ENCODE results near the gene PCNA.

The PCNA gene

DNA sequence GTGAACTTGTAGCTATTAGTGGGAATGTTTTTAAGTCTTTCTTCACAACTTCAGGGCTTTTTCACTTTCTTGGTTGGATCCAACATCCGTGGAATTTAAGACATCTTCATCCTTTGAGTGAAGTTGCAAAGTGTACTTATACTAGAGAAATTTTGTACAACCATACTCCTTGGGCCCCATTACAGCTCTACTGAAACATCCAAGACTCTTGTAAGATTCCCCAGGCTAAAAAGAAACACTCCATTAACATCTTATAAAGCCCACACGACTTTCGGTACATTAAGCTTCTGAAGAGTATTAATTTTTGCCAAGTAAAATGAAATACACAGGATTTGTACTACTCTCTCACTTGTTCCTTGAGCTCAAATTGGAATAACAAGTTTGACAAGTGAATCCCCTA lies 5.4 kb downstream of the PCNA start:
- H3K4me2 ChIP-seq (ENCODE audit: low read depth, low read length, poor library complexity, severe bottlenecking), result peak overlapping the region; percentile 91
- peaks cover 60% of the 10 kb centered on the region for H4K20me1 ChIP-seq (ENCODE audit: insufficient read depth, low read length, poor library complexity, severe bottlenecking)
- no peaks in the 10 kb centered on the region for H3K9me3 ChIP-seq (ENCODE audit: insufficient read depth, low read depth, low read length)
- H3K4me3 ChIP-seq (ENCODE audit: low read length, poor library complexity, severe bottlenecking), result no peak overlapping the region
- peaks cover 10% of the 10 kb centered on the region for H3K27me3 ChIP-seq (ENCODE audit: insufficient read depth, low read length, poor library complexity, severe bottlenecking)
- H3K79me2 ChIP-seq (ENCODE audit: insufficient read depth, low read length), result peaks cover 91% of the 10 kb centered on the region
- peaks cover 22% of the 10 kb centered on the region for H3F3A ChIP-seq (ENCODE audit: low read depth)
- no peak overlapping the region for H2AFZ ChIP-seq (ENCODE audit: low read length)
- peaks cover 56% of the 10 kb centered on the region for H3K36me3 ChIP-seq (ENCODE audit: insufficient read depth, low read length)
- TF ChIP-seq CTCF (conservative IDR thresholded peaks at IDR 0.05; ENCODE audit: low read length) (no peak), EZH2phosphoT487 (IDR thresholded peaks at IDR 0.05; ENCODE audit: borderline replicate concordance) (no peak)
- no peak overlapping the region for H3K9ac ChIP-seq (ENCODE audit: low read depth, low read length, poor library complexity, severe bottlenecking)
- H3K4me1 ChIP-seq (ENCODE audit: insufficient read depth, low read length, poor library complexity, severe bottlenecking), result peaks cover 38% of the 10 kb centered on the region
- H3K9me2 ChIP-seq (replicated peaks; ENCODE audit: low read depth, low read length), result no peaks in the 10 kb centered on the region

DNA sequence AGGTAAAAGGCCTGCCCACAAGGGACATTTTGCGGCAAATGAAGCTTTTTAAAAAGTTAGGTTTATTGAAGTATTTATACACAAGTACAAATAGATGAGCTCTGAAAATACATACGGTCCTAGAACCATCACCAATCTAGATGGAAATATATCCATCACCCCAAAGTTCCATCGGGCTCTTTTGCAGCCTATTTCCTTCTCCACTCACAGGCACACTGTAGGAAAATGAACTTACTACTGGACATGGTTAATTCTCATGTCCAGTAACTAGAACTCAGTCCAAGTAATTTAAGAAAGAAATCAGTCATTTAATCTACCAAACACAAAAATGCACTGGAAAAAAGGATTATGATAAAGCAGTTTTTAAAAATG lies 6.2 kb downstream of the PCNA start:
- peaks cover 37% of the 10 kb centered on the region for H3K4me1 ChIP-seq (ENCODE audit: insufficient read depth, low read length, poor library complexity, severe bottlenecking)
- no peak overlapping the region for H2AFZ ChIP-seq (ENCODE audit: low read length)
- H3K9me2 ChIP-seq (replicated peaks; ENCODE audit: low read depth, low read length), result no peaks in the 10 kb centered on the region
- no peaks in the 10 kb centered on the region for H3K9me3 ChIP-seq (ENCODE audit: insufficient read depth, low read depth, low read length)
- peaks cover 84% of the 10 kb centered on the region for H3K79me2 ChIP-seq (ENCODE audit: insufficient read depth, low read length)
- peaks cover 57% of the 10 kb centered on the region for H3K36me3 ChIP-seq (ENCODE audit: insufficient read depth, low read length)
- TF ChIP-seq EZH2phosphoT487 (IDR thresholded peaks at IDR 0.05; ENCODE audit: borderline replicate concordance) (no peak), CTCF (conservative IDR thresholded peaks at IDR 0.05; ENCODE audit: low read length) (no peak)
- H3K27me3 ChIP-seq (ENCODE audit: insufficient read depth, low read length, poor library complexity, severe bottlenecking), result peaks cover 5% of the 10 kb centered on the region
- H3F3A ChIP-seq (ENCODE audit: low read depth), result peaks cover 22% of the 10 kb centered on the region
- peak overlapping the region; percentile 80 for H3K9ac ChIP-seq (ENCODE audit: low read depth, low read length, poor library complexity, severe bottlenecking)
- H3K4me3 ChIP-seq (ENCODE audit: low read length, poor library complexity, severe bottlenecking), result peak overlapping the region; percentile 80
- H4K20me1 ChIP-seq (ENCODE audit: insufficient read depth, low read length, poor library complexity, severe bottlenecking), result peaks cover 52% of the 10 kb centered on the region
- peak overlapping the region; percentile 91 for H3K4me2 ChIP-seq (ENCODE audit: low read depth, low read length, poor library complexity, severe bottlenecking)

- Histone ChIP-seq H3K36me3 (ENCODE audit: insufficient read depth, low read length) (peaks cover 17% of the 10 kb centered on the region), H3K79me2 (ENCODE audit: insufficient read depth, low read length) (peaks cover 41% of the 10 kb centered on the region), H3K9me2 (replicated peaks; ENCODE audit: low read depth, low read length) (no peaks in the 10 kb centered on the region), H2AFZ (ENCODE audit: low read length) (no peak overlapping the region), H3F3A (ENCODE audit: low read depth) (peaks cover 11% of the 10 kb centered on the region), H3K4me1 (ENCODE audit: insufficient read depth, low read length, poor library complexity, severe bottlenecking) (peaks cover 7% of the 10 kb centered on the region), H3K9me3 (ENCODE audit: insufficient read depth, low read depth, low read length) (no peaks in the 10 kb centered on the region), H3K4me3 (ENCODE audit: low read length, poor library complexity, severe bottlenecking) (no peak overlapping the region), H3K27me3 (ENCODE audit: insufficient read depth, low read length, poor library complexity, severe bottlenecking) (no peaks in the 10 kb centered on the region), H3K4me2 (ENCODE audit: low read depth, low read length, poor library complexity, severe bottlenecking) (no peak overlapping the region), H4K20me1 (ENCODE audit: insufficient read depth, low read length, poor library complexity, severe bottlenecking) (peaks cover 9% of the 10 kb centered on the region), H3K9ac (ENCODE audit: low read depth, low read length, poor library complexity, severe bottlenecking) (no peak overlapping the region)
- no peak for TF ChIP-seq CTCF (conservative IDR thresholded peaks at IDR 0.05; ENCODE audit: low read length)
These were observed 10.5 kb downstream of the PCNA start for GRCh38 chr20:5109276-5109675.

All from Loucy (cell line).